H9 (cell line): ENCODE measurements around the gene REG1A. TPM values are rescaled to one million over a fixed set of nuclear protein-coding genes. Genes with fewer than 3 reads are reported as not detected.

Experiments used
- DNase-seq: peaks from one replicate; pipeline ENCODE4 v3.0.0-alpha.2; 2017
- H2AFZ ChIP-seq: one replicate; pipeline ENCODE4 v1.6.1; 2013; ENCODE audit warnings: mild to moderate bottlenecking, low read length, control low read depth, moderate library complexity
- H2AK5ac ChIP-seq: 2 replicates; pipeline ENCODE4 v1.6.1; 2013; ENCODE audit warnings: low read length, control low read depth, mixed read lengths; ENCODE audit not compliant: insufficient read length
- H2BK120ac ChIP-seq: one replicate; pipeline ENCODE4 v1.6.1; 2013; ENCODE audit warnings: low read depth, mild to moderate bottlenecking, low read length, control low read depth, inconsistent platforms; ENCODE audit not compliant: poor library complexity, severe bottlenecking
- H2BK12ac ChIP-seq: 2 replicates; pipeline ENCODE4 v1.6.1; 2013; ENCODE audit warnings: low read length, control low read depth, mixed read lengths, low read depth; ENCODE audit not compliant: insufficient read length
- H2BK15ac ChIP-seq: 2 replicates; pipeline ENCODE4 v1.6.1; 2013; ENCODE audit warnings: low read depth, low read length, control low read depth
- H2BK20ac ChIP-seq: one replicate; pipeline ENCODE4 v1.6.1; 2013; ENCODE audit warnings: low read depth, mild to moderate bottlenecking, low read length, control low read depth, inconsistent platforms; ENCODE audit not compliant: poor library complexity, severe bottlenecking
- H2BK5ac ChIP-seq: 2 replicates; pipeline ENCODE4 v1.6.1; 2013; ENCODE audit warnings: low read length, control low read depth, mixed read lengths; ENCODE audit not compliant: insufficient read length
- H3K14ac ChIP-seq: 2 replicates; pipeline ENCODE4 v1.6.1; 2013; ENCODE audit warnings: low read length, control low read depth; ENCODE audit not compliant: insufficient read depth
- H3K18ac ChIP-seq: 2 replicates; pipeline ENCODE4 v1.6.1; 2013; ENCODE audit warnings: low read depth, mild to moderate bottlenecking, mixed read lengths, low read length, control low read depth; ENCODE audit not compliant: insufficient read length
- H3K23ac ChIP-seq: 2 replicates; pipeline ENCODE4 v1.6.1; 2013; ENCODE audit warnings: low read length, control low read depth, mixed read lengths, low read depth; ENCODE audit not compliant: insufficient read length
- H3K23me2 ChIP-seq: 2 replicates; pipeline ENCODE4 v1.6.1; 2013; ENCODE audit warnings: low read depth, mild to moderate bottlenecking, mixed read lengths, low read length, control low read depth; ENCODE audit not compliant: insufficient read length, poor library complexity, severe bottlenecking
- H3K27ac ChIP-seq: 2 replicates; pipeline ENCODE4 v1.5.1; 2013; ENCODE audit warnings: low read length, control low read depth, mixed read lengths, low read depth; ENCODE audit not compliant: insufficient read length
- H3K27me3 ChIP-seq: 2 replicates; pipeline ENCODE4 v1.6.1; 2013; ENCODE audit warnings: low read length, control low read depth, inconsistent platforms; ENCODE audit not compliant: insufficient read depth
- H3K4ac ChIP-seq: 2 replicates; pipeline ENCODE4 v1.6.1; 2013; ENCODE audit warnings: low read depth, mild to moderate bottlenecking, control low read depth, inconsistent platforms, low read length, moderate library complexity
- H3K4me1 ChIP-seq: 2 replicates; pipeline ENCODE4 v1.6.1; 2013; ENCODE audit warnings: low read length, control low read depth, inconsistent platforms; ENCODE audit not compliant: insufficient read depth
- H3K4me2 ChIP-seq: 2 replicates; pipeline ENCODE4 v1.6.1; 2013; ENCODE audit warnings: low read length, control low read depth, mixed read lengths; ENCODE audit not compliant: insufficient read length, insufficient read depth
- H3K56ac ChIP-seq: 2 replicates; pipeline ENCODE4 v1.6.1; 2013; ENCODE audit warnings: low read depth, mild to moderate bottlenecking, mixed read lengths, low read length, control low read depth; ENCODE audit not compliant: insufficient read length
- H3K79me1 ChIP-seq: 2 replicates; pipeline ENCODE4 v1.6.1; 2013; ENCODE audit warnings: low read depth, mild to moderate bottlenecking, moderate library complexity, low read length, control low read depth, inconsistent platforms; ENCODE audit not compliant: insufficient read depth, poor library complexity, severe bottlenecking
- H3K79me2 ChIP-seq: 2 replicates; pipeline ENCODE4 v1.6.1; 2013; ENCODE audit warnings: low read length, control low read depth, inconsistent platforms; ENCODE audit not compliant: insufficient read depth
- H3K9ac ChIP-seq: 2 replicates; pipeline ENCODE4 v1.6.1; 2013; ENCODE audit warnings: low read length, control low read depth, mixed read lengths; ENCODE audit not compliant: insufficient read length; ENCODE audit errors: extremely low read depth
- H3K9me3 ChIP-seq: one replicate; pipeline ENCODE4 v1.6.1; 2013; ENCODE audit warnings: low read depth, low read length, inconsistent platforms; ENCODE audit not compliant: control insufficient read depth
- H3T11ph ChIP-seq: one replicate; pipeline ENCODE4 v1.6.1; 2013; ENCODE audit warnings: mild to moderate bottlenecking, low read length, control low read depth, inconsistent platforms
- H4K20me1 ChIP-seq: one replicate; pipeline ENCODE4 v1.6.1; 2013; ENCODE audit not compliant: control insufficient read depth, insufficient read length, insufficient read depth
- H4K5ac ChIP-seq: 2 replicates; pipeline ENCODE4 v1.6.1; 2013; ENCODE audit warnings: low read depth, mild to moderate bottlenecking, mixed read lengths, low read length, control low read depth; ENCODE audit not compliant: insufficient read length
- H4K8ac ChIP-seq: replicated peaks from 2 replicates; pipeline ENCODE4 v1.6.1; 2013; ENCODE audit warnings: low read length, control low read depth, mixed read lengths, low read depth; ENCODE audit not compliant: insufficient read length
- H4K91ac ChIP-seq: 2 replicates; pipeline ENCODE4 v1.6.1; 2013; ENCODE audit warnings: low read depth, mild to moderate bottlenecking, moderate library complexity, mixed read lengths, low read length, control low read depth; ENCODE audit not compliant: insufficient read length
- H3K27ac Mint-ChIP-seq, 3 experiments: 2 replicates in 2 of 3; 3 replicates in 1 of 3; pipeline ENCODE4 v1.8.0; 2020 to 2021; ENCODE audit warnings: mixed read lengths in 3 of 3, mild to moderate bottlenecking in 1 of 3, moderate library complexity in 1 of 3
- H3K27me3 Mint-ChIP-seq: 2 replicates; pipeline ENCODE4 v1.8.0; 2021; ENCODE audit warnings: low read depth, mild to moderate bottlenecking, moderate library complexity, mixed read lengths
- H3K36me3 Mint-ChIP-seq, 3 experiments: 2 replicates in 2 of 3; 3 replicates in 1 of 3; pipeline ENCODE4 v1.8.0; 2020 to 2021; ENCODE audit warnings: low read depth in 3 of 3, mixed read lengths in 3 of 3; ENCODE audit not compliant: insufficient read depth in 1 of 3
- H3K4me1 Mint-ChIP-seq, 2 experiments: 2 replicates each; pipeline ENCODE4 v1.8.0; 2020; ENCODE audit warnings: mixed read lengths in 2 of 2
- H3K4me3 Mint-ChIP-seq, 2 experiments: 2 replicates in 1 of 2; 3 replicates in 1 of 2; pipeline ENCODE4 v1.8.0; 2020 to 2021; ENCODE audit warnings: mild to moderate bottlenecking in 2 of 2, mixed read lengths in 2 of 2, moderate library complexity in 1 of 2
- H3K9me3 Mint-ChIP-seq, 2 experiments: 2 replicates in 1 of 2; 3 replicates in 1 of 2; pipeline ENCODE4 v1.8.0; 2020; ENCODE audit warnings: mild to moderate bottlenecking in 2 of 2, mixed read lengths in 2 of 2, moderate library complexity in 1 of 2
- WGBS: extraction: QIAGEN DNeasy Blood & Tissue Kit; methylation state at CpG from one replicate; pipeline ENCODE4 v1.1.7; 2013; ENCODE audit warnings: missing lambda C conversion rate, low lambda C conversion rate, mixed read lengths; ENCODE audit not compliant: insufficient read length; ENCODE audit errors: extremely low coverage; 5-methylcytosine and 5-hydroxymethylcytosine counted together
- total RNA-seq: library from RNA; stranded (reverse); gene quantifications from 2 replicates; pipeline ENCODE4 v1.2.1, GENCODE V29; 2021
- TF ChIP-seq, protein P1 (sequence below): fragments of 200-600 bp; sonication (generic); conservative IDR thresholded peaks from 3 replicates; pipeline ENCODE4 v1.8.0; 2021; ENCODE audit warnings: antibody characterized with exemption, mild to moderate bottlenecking

The REG1A gene
- total RNA-seq, 1 experiment from 2014 or later = not detected

- Mint-ChIP-seq H3K4me1 (peaks cover 8% of the 10 kb centered on the region in 2 experiments), H3K27me3 (peaks cover 2% of the 10 kb centered on the region), H3K4me3 (no peak overlapping the region), H3K27ac (no peak overlapping the region), H3K9me3 (peaks cover 3 to 9% of the 10 kb centered on the region in 2 experiments; a peak in 4 of 5 replicates), H3K36me3 (no peaks in the 10 kb centered on the region; a peak in 1 of 7 replicates)
- no peak overlapping the region for H2BK20ac ChIP-seq
- no peak overlapping the region for H3T11ph ChIP-seq
- no peaks in the 10 kb centered on the region for H3K23me2 ChIP-seq
- no peak overlapping the region for H2AFZ ChIP-seq
- no peaks in the 10 kb centered on the region for H3K27me3 ChIP-seq
- H3K79me2 ChIP-seq = no peaks in the 10 kb centered on the region
- H3K4ac ChIP-seq = no peak overlapping the region
- H4K20me1 ChIP-seq = no peaks in the 10 kb centered on the region
- TF ChIP-seq, protein P1, sequence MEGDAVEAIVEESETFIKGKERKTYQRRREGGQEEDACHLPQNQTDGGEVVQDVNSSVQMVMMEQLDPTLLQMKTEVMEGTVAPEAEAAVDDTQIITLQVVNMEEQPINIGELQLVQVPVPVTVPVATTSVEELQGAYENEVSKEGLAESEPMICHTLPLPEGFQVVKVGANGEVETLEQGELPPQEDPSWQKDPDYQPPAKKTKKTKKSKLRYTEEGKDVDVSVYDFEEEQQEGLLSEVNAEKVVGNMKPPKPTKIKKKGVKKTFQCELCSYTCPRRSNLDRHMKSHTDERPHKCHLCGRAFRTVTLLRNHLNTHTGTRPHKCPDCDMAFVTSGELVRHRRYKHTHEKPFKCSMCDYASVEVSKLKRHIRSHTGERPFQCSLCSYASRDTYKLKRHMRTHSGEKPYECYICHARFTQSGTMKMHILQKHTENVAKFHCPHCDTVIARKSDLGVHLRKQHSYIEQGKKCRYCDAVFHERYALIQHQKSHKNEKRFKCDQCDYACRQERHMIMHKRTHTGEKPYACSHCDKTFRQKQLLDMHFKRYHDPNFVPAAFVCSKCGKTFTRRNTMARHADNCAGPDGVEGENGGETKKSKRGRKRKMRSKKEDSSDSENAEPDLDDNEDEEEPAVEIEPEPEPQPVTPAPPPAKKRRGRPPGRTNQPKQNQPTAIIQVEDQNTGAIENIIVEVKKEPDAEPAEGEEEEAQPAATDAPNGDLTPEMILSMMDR = no peak
- H3K56ac ChIP-seq = no peak overlapping the region
- WGBS = no CpG with 5 or more reads among the region's 3 CpGs
- H4K8ac ChIP-seq = no peak overlapping the region
- H4K5ac ChIP-seq = no peak overlapping the region
- H2AK5ac ChIP-seq = no peak overlapping the region
- no peak overlapping the region for H3K14ac ChIP-seq
- H3K4me1 ChIP-seq = no peaks in the 10 kb centered on the region
- no peak overlapping the region for H3K23ac ChIP-seq
- no peaks in the 10 kb centered on the region for H3K79me1 ChIP-seq
- no peak overlapping the region for H2BK120ac ChIP-seq
- no peak overlapping the region for H4K91ac ChIP-seq
- no peak overlapping the region for H3K27ac ChIP-seq
- no peak overlapping the region for H2BK15ac ChIP-seq
- no peak overlapping the region for H2BK5ac ChIP-seq
- H3K4me2 ChIP-seq = no peak overlapping the region
- no peak overlapping the region for H3K18ac ChIP-seq
- no peak for DNase-seq
- no peak overlapping the region for H3K9ac ChIP-seq
- no peak overlapping the region for H2BK12ac ChIP-seq
- no peaks in the 10 kb centered on the region for H3K9me3 ChIP-seq
Observed at GRCh38 chr2:79084495-79085135, 35.7 kb upstream of the REG1A start.
